ENCODE data around the gene TMEM238L. TPM values are rescaled to one million over a fixed set of nuclear protein-coding genes. Genes with fewer than 3 reads are reported as not detected.

The TMEM238L gene, protein sequence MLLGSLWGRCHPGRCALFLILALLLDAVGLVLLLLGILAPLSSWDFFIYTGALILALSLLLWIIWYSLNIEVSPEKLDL
- not detected in 2 replicates for total RNA-seq

DNA sequence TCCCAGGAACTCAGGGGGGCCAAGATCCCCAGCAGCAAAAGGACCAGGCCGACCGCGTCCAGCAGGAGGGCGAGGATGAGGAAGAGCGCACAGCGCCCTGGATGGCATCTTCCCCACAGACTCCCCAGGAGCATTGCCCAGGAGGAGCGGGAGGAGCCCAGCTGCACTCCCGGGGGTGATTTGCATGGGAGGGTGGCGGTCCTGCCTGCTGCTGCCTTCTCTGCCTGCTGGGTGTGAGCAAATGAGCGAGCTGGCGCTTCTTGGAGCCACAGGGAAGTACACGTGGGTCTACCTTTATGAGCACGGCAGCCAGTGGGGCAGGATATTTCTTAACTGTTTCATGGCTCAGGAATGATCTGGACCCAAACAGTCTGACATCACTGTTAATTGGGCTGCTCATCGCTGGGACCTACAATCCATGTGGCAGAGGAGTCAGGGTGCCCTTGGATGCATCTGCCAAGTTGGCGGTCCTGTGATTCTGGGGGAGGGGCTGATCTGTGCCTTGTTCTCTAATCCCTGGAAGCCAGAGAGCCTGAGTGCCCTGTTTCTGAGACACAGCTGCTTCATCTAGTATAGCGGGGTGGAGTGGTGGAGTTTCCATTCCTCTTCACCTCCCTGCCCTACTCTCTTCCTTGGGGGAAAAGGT is at the start of gene TMEM238L:
TSS of gene TMEM238L (minus strand) at position 270 of the 646 bp plus-strand sequence. CDS start at position 134, 136 bp downstream.

DNA sequence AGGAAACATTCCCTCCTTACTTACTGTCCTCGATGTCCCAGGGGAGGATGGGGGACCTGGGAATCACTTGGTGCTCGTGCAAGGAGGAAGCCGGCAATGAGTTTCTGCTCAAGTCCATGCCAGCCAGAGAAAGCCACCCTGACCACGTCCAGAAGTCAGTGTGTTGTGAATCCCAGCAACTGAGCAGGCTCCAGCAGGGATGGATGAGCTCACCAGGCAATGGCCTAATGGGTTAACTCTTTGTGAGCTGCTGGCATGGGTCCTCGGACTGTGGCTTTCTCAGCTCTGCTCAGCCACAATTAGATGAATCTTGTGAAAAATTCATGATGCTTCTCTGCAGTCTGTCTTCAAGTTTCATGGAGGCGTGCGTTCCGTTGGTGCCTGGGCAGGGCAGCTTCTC is 34.0 kb upstream of the TMEM238L start, which contains the start of gene PIRT:
TSS of gene PIRT (minus strand) at position 167 of the 400 bp plus-strand sequence. CDS start 12,442 bp downstream, outside the sequence.

Other genes with a start within 250 kb of the TMEM238L start
- 0.77 and 0.87 TPM in 2 replicates for gene MYH3, start 146.8 kb downstream of the TMEM238L start, total RNA-seq
- 19.2 and 30.5 TPM in 2 replicates for gene SCO1, start 106.6 kb downstream of the TMEM238L start, total RNA-seq
- 13.7 and 14.1 TPM in 2 replicates for gene ADPRM, start 106.5 kb downstream of the TMEM238L start, total RNA-seq
- 2.5 and 3.4 TPM in 2 replicates for gene TMEM220, start 74.1 kb downstream of the TMEM238L start, total RNA-seq
- not detected in 2 replicates for gene PIRT, start 34.0 kb upstream of the TMEM238L start, total RNA-seq

All from uterine smooth muscle cell (primary cell).